GM12872 (cell line): ENCODE results near the gene SYT11.

ENCODE experiments used
- TF ChIP-seq, protein P1 (sequence below): IDR thresholded peaks from 3 replicates; pipeline ENCODE4 v1.5.1; 2011; ENCODE audit warnings: low read depth, mild to moderate bottlenecking, low read length, moderate library complexity; ENCODE audit not compliant: insufficient read depth

The SYT11 gene

DNA sequence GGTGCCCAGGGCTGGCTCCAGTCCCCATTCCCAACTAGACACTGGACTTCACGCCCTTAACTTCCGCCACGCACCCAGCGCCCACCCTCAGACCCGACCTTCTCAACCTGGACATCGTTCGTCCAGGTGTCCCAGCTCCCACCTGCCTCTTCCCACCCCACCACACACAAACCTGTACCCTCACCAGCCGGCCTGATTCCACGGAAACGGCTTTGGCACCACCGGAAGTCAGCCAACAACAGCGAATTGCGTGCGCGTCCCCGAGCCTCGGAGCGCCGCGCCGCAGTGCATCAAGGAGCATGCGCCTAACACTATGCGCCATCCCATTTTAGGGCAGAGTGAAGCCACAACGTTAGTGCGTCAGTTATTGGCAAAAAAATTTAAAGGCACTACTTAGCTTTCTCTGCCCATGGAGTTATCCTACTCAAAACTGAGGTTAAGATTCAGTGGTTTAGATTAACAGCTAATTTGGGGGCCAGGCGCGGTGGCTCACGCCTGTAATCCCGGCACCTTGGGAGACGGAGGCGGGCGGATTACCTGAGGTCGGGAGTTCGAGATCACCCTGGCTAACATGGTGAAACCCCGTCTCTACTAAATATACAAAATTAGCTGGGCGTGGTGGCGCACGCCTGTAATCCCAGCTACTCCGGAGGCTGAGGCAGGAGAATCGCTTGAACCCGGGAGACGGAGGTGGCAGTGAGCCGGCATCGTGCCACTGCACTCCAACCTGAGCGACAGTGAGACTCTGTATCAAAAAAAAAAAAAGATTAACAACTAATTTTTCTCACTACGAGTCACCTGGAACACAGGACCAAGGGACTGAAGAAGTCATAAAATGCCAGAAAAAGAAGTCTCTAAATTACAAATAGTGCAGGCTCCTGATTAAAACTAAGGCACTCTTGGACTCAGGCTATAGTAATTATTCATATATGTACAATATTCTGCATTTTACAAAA lies 2.1 kb upstream of the SYT11 start, which contains the start of gene GON4L:
Gene GON4L, minus strand, starts transcription at position 240 of the 956 bp plus-strand sequence. CDS start 3,434 bp downstream, outside the sequence.
- TF ChIP-seq, protein P1, sequence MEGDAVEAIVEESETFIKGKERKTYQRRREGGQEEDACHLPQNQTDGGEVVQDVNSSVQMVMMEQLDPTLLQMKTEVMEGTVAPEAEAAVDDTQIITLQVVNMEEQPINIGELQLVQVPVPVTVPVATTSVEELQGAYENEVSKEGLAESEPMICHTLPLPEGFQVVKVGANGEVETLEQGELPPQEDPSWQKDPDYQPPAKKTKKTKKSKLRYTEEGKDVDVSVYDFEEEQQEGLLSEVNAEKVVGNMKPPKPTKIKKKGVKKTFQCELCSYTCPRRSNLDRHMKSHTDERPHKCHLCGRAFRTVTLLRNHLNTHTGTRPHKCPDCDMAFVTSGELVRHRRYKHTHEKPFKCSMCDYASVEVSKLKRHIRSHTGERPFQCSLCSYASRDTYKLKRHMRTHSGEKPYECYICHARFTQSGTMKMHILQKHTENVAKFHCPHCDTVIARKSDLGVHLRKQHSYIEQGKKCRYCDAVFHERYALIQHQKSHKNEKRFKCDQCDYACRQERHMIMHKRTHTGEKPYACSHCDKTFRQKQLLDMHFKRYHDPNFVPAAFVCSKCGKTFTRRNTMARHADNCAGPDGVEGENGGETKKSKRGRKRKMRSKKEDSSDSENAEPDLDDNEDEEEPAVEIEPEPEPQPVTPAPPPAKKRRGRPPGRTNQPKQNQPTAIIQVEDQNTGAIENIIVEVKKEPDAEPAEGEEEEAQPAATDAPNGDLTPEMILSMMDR = no peak

DNA sequence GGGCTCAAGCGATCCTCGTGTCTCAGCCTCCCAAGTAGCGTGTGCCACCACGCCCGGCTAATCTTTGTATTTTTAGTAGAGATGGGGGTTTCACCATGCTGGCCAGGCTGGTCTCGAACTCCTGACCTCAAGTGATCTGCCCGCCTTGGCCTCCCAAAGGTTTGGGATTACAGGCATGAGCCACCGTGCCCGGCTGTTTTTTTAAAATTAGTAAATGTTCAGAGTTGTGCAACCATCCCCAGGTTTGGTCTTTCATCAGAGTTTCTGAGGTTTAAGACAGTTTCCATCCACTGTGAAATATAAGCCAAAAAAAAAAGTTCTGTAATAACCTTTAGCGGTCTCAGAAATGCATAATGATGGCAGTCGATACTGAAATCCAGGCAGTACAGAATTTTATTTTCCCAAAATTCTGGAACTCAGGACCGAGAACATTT lies 550 bp upstream of the SYT11 start:
- TF ChIP-seq, protein P1 = no peak

DNA sequence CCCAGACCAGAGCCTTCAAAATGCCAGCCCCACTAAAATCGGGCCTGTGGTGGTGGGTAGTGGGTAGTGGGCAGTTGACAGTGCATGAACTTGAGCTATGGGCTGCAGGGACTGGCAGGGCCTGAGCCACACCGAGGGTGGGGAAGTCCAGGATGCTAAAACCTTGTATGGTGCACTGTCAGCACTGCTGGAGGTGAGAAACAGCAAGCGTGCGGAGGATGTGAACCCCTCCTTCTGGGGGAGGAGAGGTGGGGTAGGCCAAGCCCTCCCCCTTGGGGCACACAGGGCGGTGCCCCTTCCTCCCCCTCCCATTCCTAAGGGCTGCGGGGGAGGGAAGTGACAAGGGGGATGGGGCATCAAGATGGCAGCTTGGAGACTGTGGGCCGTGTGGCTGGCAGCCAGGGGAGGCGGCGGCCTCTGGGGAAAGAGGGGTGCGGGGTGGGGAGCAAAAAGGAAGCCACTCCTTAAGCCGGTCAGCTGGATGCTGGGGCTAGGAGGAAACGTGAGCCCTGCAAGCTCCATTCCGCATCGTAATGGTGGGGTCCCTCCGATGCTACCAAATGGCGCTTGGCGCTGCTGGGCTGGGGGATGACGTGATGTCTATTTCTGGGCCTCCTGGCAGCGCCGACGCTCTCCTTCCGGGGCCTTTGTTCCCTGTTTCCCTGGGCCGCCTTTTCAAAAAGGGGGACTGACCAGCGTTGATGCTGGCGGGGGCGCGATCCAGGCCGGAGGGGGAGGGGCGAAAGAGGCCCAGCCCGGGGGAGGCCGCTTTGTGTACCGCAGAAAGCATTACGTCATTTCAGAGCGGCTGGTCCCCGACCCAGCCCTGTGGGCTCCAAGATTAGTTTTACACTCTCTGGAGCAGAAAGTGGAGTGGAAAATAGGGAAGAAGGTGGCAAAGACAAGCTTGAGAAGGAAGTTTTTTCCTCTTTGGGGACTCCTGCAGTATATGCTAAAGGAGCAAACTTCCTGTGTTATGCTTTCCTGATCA lies 809 bp downstream of the SYT11 start:
- TF ChIP-seq, protein P1 = no peak

DNA sequence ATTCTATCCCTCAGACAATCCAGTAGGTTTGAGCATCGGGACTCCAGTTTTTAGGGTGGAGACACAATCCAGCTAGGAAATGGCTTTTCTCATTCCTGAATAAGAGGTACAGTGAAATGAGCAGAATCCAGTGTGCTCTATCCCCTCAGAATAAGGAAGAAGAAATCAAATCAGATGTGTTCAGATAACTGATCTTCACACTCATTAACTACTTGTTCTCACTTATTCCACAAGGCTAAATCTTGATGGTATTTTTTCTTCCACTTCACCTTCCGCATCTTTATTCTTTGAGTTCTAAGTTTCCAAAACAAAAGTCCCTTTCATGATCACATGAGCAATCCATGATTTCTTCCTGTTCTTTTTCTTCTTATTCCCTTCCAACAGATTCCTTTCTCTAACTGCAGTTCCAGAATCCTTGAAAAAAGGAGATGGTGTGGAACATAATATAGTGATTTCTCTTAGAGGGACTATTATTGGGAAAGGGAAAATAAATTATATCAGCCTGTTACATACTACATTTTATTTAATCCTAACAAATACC lies 1.7 kb downstream of the SYT11 start:
- TF ChIP-seq, protein P1 = no peak

DNA sequence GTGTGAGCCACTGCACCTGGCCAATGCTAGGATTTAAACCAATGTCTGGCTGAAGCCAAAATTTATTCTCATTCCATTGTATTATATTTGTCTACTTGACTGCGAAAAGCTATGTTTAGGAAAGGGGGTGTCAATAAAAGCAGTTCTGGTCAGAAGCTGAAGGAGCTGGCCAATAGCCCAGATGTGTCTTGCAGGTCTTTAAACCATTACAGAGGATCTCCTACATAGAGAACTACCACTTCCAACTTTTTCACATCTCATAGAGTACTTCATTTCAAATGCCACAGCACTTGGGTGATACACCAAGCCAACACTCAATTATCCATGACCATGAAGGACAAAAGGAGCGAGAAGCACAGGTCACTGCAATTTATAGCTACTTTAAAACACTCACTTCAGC lies 2.5 kb downstream of the SYT11 start:
- TF ChIP-seq, protein P1 = no peak

DNA sequence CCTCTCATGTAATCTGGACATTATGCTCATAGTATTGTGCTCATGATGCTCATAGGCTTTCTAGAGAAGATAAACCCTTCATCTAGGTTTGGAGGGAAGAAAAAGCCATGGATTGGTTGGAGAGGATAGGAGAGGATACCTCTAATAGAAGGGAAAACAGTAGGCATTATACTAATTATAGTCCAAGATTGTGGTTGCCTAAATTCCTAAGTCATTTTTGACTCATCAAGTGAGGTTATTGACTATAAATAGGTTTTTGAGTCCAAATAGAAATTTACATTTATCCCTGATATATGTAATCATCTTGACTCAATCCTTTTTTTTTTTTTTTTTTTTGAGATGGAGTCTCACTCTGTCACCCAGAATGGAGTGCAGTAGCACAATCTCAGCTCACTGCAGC lies 5.0 kb downstream of the SYT11 start:
- TF ChIP-seq, protein P1 = no peak

DNA sequence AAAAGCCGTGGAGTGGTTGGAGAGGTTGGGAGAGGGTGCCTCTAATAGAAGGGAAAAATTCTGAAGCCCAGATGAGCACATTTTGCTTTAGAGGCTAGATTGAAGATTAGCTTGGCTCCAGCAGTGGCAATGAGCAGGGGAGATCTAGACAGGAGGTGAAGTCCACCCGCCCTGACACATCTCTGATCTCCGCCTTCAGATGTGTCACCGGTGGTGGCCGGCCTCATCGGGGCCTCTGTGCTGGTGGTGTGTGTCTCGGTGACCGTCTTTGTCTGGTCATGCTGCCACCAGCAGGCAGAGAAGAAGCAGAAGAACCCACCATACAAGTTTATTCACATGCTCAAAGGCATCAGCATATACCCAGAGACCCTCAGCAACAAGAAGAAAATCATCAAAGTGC lies 8.4 kb downstream of the SYT11 start:
- TF ChIP-seq, protein P1 = no peak
